NCI-H82 treated with DMSO at 0.1 percent for 48 hours (cell line): ENCODE data around the gene RETREG3.
"Not testable (repeated sequence)": the region's sequence is repeated elsewhere in the genome, so short reads cannot be mapped to it uniquely, and the experiment has no call there.

Experiments
- DNase-seq: peaks from one replicate; lab custom pipeline; 2025; ENCODE audit not compliant: unreplicated experiment; lab: John Stamatoyannopoulos, UW

Gene RETREG3

GRCh38 chr17:42553161-42553818 is 55.9 kb downstream of the RETREG3 start:
- no peak for DNase-seq

GRCh38 chr17:42552736-42553135 is 56.4 kb downstream of the RETREG3 start, which contains the start of gene HSD17B1:
HSD17B1 (plus strand) TSS chr17:42552923; CDS start chr17:42552934, 11 bp downstream.
- DNase-seq, result not testable (repeated sequence)

- no peak for DNase-seq
These were observed 60.0 kb downstream of the RETREG3 start for GRCh38 chr17:42548993-42549755.

- DNase-seq, result peak; percentile 66
These were observed 60.9 kb downstream of the RETREG3 start for GRCh38 chr17:42548070-42548837.

- no peak for DNase-seq
These were observed 61.5 kb downstream of the RETREG3 start for GRCh38 chr17:42547698-42548069.

GRCh38 chr17:42547001-42547461 is 62.1 kb downstream of the RETREG3 start:
- DNase-seq, result no peak

GRCh38 chr17:42545755-42546505 is 63.2 kb downstream of the RETREG3 start:
- DNase-seq, result not testable (repeated sequence)

GRCh38 chr17:42544874-42545283 is 64.3 kb downstream of the RETREG3 start:
- DNase-seq, result no peak

GRCh38 chr17:42543190-42544079 is 65.7 kb downstream of the RETREG3 start:
- no peak for DNase-seq

- no peak for DNase-seq
These were observed 67.9 kb downstream of the RETREG3 start for GRCh38 chr17:42541041-42541833.

- DNase-seq, result not testable (repeated sequence)
These were observed 68.6 kb downstream of the RETREG3 start for GRCh38 chr17:42540558-42540957.

- DNase-seq, result no peak
These were observed 70.7 kb downstream of the RETREG3 start for GRCh38 chr17:42538482-42538881.

GRCh38 chr17:42537826-42538451 is 71.2 kb downstream of the RETREG3 start:
- DNase-seq, result peak; percentile 5

- no peak for DNase-seq
These were observed 71.9 kb downstream of the RETREG3 start for GRCh38 chr17:42537156-42537805.

- DNase-seq, result peak; percentile 43
These were observed 72.6 kb downstream of the RETREG3 start for GRCh38 chr17:42536372-42537155.

- DNase-seq, result peak; percentile 78
These were observed 73.2 kb downstream of the RETREG3 start, which contains the start of gene NAGLU for GRCh38 chr17:42536048-42536371. NAGLU (plus strand) TSS chr17:42536241; CDS start chr17:42536273, 32 bp downstream.
